NB4 (cell line): ENCODE measurements around the gene E2F8.

Experiments used
- CTCF ChIP-seq: IDR thresholded peaks from one replicate; pipeline ENCODE4 v1.5.1; 2012; ENCODE audit warnings: low read depth, low read length
- POLR2A ChIP-seq: IDR thresholded peaks from 2 replicates; pipeline ENCODE4 v1.6.1; 2011; ENCODE audit warnings: mild to moderate bottlenecking; ENCODE audit not compliant: insufficient read length; ENCODE audit errors: extremely low read depth

GRCh38 chr11:19218216-19218615 is 22.5 kb downstream of the E2F8 start:
- no peak for TF ChIP-seq CTCF
- TF ChIP-seq POLR2A, result no peak
